Measurements from ENCODE around the gene CAPN5.

DNA sequence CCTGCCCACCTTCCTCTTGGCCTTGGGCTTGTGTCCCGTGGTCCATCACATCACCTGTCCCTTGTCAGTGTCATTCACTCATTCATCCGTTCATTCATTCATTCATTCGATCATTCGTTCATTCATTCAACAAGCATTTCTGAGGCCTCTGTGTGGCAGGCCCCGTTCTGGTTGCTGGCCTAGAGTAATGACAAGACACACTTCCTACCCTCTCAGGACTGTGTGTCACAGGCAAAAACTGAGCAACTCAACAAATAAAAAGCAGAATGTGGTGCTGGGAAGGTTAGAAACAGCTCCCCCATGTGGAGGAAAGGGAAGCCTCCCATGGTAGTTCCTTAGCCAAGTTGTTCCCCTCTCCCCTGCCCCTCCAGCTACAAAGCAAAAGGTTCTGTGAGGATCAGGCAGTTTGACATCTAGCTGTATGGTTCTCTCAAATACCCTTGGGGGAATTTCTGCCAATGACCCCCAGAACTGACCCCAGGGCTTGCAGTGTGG, 34.3 kb downstream of the CAPN5 start:
- TF ChIP-seq ISL1 (CRISPR knock-in tag; IDR thresholded peaks at IDR 0.05) (no peak), RARB (CRISPR knock-in tag; IDR thresholded peaks at IDR 0.05) (no peak), ZFP3 (CRISPR knock-in tag; IDR thresholded peaks at IDR 0.05) (no peak)
- TF ChIP-seq, protein P1, sequence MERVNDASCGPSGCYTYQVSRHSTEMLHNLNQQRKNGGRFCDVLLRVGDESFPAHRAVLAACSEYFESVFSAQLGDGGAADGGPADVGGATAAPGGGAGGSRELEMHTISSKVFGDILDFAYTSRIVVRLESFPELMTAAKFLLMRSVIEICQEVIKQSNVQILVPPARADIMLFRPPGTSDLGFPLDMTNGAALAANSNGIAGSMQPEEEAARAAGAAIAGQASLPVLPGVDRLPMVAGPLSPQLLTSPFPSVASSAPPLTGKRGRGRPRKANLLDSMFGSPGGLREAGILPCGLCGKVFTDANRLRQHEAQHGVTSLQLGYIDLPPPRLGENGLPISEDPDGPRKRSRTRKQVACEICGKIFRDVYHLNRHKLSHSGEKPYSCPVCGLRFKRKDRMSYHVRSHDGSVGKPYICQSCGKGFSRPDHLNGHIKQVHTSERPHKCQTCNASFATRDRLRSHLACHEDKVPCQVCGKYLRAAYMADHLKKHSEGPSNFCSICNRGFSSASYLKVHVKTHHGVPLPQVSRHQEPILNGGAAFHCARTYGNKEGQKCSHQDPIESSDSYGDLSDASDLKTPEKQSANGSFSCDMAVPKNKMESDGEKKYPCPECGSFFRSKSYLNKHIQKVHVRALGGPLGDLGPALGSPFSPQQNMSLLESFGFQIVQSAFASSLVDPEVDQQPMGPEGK (CRISPR knock-in tag; IDR thresholded peaks at IDR 0.05; ENCODE audit: borderline replicate concordance): no peak

Data from SK-N-SH treated with all-trans-retinoic acid at 6 μM for 48 hours (cell line).